Epithelial cell of esophagus (primary cell): ENCODE results near the gene COPZ2.

ENCODE experiments used
- DNase-seq: peaks from one replicate; pipeline ENCODE4 v3.0.0; 2010; ENCODE audit warnings: low read depth
- H3K4me3 ChIP-seq: 2 replicates; pipeline ENCODE4 v1.5.1; 2011; ENCODE audit warnings: mild to moderate bottlenecking, low read length, control low read depth
- TF ChIP-seq, protein P1 (sequence below): IDR thresholded peaks from 2 replicates; pipeline ENCODE4 v1.5.1; 2011; ENCODE audit warnings: low read depth, mild to moderate bottlenecking, low read length, control low read depth, inconsistent platforms; ENCODE audit not compliant: insufficient read depth; ENCODE audit errors: missing control alignments

The COPZ2 gene

DNA sequence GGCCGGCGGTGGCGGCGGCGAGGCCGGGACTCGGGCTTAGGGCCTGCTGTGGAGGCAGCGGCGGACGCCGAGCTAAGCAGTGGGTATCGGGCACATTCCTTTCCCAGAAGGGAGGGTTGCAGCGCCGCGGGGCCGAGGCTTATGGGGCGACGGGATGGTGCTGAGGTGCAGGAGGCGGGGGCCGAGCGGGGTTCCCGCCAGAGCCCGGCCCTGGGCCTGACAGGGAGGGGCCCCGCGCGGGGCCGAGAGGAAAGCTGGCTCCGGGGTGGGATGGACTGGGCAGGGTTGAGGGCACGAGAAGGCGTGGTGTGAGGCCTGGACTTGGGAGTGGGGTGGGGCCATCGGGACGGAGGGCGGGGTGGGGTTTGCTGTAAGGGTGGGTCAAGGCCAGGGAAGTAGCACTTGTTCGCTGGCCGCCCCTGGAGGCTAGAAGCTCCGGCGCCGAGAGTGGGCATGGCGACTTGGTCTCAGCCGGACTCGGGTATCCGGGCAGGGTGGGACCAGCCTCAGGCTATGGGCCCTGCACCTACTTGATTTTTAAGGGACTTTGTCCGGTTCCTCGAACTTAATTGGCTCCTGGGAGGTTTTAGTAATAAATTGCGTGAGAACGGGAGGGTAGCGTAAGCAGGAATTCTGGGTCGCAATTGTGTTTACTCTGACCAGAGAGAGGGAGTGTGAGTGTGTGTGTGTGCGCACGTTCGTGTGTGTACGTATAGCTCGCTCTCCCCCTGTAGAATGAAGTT is 11.0 kb upstream of the COPZ2 start:
- TF ChIP-seq, protein P1, sequence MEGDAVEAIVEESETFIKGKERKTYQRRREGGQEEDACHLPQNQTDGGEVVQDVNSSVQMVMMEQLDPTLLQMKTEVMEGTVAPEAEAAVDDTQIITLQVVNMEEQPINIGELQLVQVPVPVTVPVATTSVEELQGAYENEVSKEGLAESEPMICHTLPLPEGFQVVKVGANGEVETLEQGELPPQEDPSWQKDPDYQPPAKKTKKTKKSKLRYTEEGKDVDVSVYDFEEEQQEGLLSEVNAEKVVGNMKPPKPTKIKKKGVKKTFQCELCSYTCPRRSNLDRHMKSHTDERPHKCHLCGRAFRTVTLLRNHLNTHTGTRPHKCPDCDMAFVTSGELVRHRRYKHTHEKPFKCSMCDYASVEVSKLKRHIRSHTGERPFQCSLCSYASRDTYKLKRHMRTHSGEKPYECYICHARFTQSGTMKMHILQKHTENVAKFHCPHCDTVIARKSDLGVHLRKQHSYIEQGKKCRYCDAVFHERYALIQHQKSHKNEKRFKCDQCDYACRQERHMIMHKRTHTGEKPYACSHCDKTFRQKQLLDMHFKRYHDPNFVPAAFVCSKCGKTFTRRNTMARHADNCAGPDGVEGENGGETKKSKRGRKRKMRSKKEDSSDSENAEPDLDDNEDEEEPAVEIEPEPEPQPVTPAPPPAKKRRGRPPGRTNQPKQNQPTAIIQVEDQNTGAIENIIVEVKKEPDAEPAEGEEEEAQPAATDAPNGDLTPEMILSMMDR: no peak
- DNase-seq: peak; percentile 76
- H3K4me3 ChIP-seq: peak overlapping the region; percentile 88

DNA sequence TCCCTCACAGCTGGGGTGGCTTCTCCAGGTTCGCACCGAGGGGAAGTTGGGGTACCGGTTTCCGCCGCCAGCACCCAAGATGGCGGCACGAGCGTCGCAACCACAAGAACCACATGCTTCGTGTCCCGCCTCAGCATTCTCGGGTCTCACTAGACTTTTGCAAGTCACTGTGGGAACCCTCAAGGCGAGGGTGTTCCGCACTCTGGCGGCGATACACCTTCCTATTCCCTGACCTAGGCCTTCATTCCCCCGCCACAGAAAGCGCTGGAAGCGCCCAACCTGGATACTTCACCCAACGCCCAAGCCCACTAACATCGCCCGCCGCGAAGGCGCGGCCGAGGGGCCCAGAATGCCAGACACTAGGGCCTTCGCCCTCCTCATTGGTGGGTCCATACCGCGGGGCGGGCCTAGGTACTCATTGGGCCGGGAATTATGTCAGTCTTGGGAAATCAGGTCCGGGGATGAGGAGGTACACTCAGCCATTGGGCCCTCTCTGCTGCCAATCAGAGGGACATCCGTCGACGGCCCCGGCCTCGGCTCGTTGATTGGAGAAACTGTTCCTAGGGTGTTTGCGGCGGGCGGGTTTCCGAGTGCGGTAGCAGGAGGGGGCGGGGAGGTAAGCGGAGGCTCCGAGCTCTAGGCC is 10.3 kb upstream of the COPZ2 start, which contains the start of gene NFE2L1:
Gene NFE2L1 (plus strand): TSS at position 619 of the 643 bp plus-strand sequence. CDS start 2,760 bp downstream, outside the sequence.
- DNase-seq: peak; percentile 100
- TF ChIP-seq, protein P1: no peak
- peak within 1 kb of the TSS; percentile 88 for H3K4me3 ChIP-seq

DNA sequence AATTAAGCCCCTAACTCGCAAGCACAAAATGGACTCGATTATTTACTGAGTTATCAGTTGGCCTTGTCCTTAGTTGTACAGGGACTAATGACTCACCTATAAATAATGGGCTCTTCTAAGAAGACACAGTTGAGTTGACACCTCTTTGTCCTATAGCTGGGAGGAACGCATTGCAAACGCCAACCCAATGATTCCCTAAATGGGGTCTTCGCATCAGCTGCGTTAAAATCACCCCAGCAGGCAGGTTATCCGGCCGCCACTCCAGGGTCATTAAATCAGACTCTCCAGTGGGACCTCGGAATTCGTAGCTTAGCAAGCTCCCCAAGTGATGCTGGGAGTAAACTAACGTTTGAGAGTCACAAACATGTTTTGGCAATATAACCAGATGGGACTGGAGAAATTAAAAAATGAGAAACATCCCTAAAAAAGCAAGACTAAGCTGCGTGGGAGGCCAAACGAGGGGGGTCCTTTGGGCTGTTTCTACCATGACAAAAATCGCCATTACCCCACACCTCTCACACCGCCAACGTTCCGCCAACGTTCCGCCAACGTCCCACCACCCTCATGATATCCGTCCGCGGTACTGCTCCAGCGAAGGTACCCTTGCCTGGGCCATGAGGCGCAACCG is 9.6 kb upstream of the COPZ2 start:
- TF ChIP-seq, protein P1: no peak
- peak overlapping the region; percentile 88 for H3K4me3 ChIP-seq
- no peak for DNase-seq

DNA sequence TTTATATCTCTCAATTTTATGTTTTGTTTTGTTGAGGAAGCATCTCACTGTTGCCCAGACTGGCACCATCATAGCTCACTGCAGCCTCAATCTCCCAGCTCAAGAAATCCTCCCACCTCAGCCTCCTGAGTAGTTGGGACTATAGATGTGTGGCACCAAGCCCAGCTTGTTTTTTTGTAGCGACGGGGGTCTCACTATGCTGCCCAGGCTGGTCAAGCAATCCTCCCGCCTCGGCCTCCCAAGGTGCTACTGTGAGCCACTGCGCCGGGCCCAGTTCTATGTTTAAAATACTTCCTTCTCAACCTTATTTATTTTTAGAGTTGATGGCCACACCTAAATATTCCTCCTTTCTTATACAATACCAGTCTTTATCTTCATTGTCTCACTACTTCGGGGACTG is 8.7 kb upstream of the COPZ2 start:
- TF ChIP-seq, protein P1: no peak
- no peak for DNase-seq
- peak overlapping the region; percentile 88 for H3K4me3 ChIP-seq

DNA sequence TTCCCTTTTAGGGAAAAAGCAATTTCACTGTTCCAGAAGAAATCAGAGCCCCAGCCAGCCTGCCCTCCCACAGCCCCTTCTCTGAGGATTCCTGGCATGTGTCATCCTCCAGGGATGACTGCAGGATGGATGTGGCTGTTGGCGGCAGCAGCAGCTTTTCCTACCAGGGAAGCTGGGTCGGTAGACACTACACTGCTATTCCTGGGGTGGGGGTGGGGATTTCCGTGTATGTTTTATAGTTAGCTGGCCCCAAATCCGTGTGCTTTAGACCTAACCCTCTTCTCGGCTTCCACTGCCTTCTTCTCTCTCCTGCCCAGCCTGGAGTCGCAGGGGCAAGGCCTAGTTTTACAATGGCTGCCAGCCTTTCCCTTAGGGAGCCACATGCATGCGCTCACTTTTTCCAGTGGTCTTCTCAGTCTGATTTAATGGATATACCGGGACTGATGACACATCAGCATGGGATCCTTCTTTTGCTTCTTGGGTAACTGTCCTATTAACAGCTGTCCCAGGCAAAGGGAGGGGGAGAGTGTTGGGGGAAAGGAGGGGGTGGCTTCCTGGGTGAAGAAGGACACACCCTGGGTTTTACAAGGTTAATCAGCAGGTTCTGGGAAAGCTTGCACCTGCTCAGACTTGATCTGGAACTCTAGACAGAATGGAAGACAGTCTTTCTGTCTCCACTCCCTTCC is 7.9 kb upstream of the COPZ2 start:
- peak; percentile 90 for DNase-seq
- TF ChIP-seq, protein P1: no peak
- H3K4me3 ChIP-seq: no peak overlapping the region

DNA sequence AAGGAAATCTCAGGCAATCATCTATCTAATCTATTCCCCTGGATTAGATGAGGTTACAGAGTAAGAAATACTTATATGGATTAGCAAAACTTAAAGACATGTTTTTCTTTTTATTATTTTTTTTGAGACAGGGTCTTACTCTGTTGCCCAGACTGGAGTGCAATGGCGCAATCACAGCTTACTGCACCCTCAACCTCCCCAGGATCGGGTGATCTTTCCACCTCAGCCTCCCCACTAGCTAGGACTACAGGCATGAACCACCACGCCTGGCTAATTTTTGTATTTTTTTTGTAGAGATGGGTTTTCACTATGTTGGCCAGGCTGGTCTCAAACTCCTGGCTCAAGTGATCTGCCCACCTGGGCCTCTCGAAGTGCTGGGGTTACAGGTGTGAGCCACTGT is 7.3 kb upstream of the COPZ2 start:
- DNase-seq: no peak
- no peak overlapping the region for H3K4me3 ChIP-seq
- TF ChIP-seq, protein P1: no peak
